HG03139 (cell line): ENCODE results near the gene CDC27.
A peak's percentile ranks its signal among the peaks of the same experiment; 100 is the strongest.
"Not testable (repeated sequence)": the region's sequence is repeated elsewhere in the genome, so short reads cannot be mapped to it uniquely, and the experiment has no call there.

ENCODE experiments used
- ATAC-seq: cut with Tn5 transposase; IDR thresholded peaks from one replicate; pipeline ENCODE4 v1.9.1; 2021; ENCODE audit not compliant: unreplicated experiment

The CDC27 gene

DNA sequence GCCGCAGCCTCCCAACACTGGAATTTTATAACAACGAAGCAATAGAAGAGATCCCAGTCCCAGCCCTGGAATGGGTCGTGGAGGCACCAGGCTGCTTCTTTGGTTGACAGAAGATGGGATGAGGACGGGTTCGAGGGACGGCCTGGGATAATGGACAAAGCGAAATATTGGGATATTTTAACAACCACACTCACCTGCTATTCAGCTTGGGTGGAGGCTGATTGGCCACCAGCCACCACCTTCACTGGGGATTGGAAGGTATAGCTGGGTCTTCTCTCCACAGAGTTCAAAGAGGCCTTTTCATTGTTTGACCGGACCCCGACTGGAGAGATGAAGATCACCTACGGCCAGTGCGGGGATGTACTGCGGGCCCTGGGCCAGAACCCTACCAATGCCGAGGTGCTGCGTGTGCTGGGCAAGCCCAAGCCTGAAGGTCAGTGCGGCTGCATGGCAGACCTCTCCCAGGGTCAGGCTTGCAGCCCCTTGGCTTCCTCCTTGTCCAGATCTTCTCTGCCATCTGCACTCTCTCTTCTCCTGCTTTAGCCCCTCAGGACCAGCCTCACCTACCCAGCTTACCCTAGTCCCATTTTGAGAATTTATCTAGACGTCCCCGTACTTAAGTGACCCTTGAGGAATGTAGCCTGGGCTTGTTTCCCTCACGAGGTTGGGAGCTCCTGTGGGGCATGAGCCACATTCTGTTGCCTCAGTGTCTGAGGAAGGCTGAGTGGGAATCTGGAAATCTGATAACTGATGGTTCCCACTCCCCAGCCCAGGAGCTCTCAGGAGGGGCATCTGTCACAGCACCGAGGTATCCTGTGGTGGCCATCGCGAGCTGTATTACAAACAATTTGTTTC, 30.8 kb upstream of the CDC27 start:
- ATAC-seq: no peak

DNA sequence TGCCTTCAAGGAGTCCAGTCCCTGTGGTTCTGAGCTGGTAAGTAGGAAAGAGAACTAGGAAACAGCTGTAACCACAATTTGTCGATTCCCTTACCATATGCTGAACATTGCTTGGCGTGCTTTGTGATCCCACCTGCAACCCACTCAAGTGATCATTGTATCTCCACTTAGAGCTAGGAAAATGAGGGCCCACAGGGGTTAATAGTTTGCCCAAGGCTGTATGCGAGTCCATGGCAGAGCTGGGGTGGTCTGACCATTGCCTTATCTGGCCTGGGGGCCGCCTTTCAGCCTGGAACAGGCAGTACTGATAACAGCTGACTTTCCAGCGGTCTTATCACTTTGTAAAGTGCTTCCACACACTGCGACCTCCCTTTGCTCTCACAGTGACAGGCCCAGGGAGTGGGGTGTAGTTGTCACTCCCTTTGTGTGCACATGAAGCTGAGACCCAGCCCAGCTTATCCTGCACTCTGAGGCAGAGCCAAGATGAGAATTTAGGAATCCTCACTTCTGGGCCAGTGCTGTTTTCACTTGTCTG, 29.9 kb upstream of the CDC27 start:
- no peak for ATAC-seq

DNA sequence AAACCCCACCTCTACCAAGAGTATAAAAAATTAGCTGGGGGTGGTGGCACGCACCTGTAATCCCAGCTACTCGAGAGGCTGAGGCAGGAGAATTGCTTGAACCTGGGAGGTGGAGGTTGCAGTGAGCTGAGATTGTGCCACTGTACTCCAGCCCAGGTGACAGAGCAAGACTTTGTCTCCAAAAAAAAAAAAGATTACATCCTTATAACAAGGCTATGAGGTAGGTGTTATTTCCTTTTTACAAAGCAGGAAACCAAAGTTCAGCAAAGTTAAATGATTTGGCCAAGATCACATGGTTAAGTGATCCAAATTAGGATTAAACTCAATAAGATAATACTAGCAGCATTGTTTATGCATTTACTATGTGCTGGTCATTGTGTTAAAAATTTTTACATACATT, 28.2 kb upstream of the CDC27 start:
- ATAC-seq: not testable (repeated sequence)

DNA sequence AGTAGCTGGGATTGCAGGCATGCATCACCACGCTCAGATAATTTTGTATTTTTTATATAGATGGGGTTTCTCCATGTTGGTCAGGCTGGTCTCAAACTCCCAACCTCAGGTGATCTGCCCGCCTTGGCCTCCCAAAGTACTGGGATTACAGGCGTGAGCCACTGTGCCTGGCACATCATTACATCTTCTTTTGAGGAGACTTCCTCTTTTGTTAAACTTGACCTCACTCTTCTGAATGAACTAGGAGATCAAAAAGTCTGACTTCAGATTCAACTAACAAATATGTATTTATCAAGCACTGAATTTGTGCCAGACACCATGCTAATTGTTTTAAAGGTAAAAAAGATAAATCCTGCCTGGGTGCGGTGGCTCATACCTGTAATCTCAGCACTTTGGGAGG, 27.7 kb upstream of the CDC27 start:
- ATAC-seq: not testable (repeated sequence)

DNA sequence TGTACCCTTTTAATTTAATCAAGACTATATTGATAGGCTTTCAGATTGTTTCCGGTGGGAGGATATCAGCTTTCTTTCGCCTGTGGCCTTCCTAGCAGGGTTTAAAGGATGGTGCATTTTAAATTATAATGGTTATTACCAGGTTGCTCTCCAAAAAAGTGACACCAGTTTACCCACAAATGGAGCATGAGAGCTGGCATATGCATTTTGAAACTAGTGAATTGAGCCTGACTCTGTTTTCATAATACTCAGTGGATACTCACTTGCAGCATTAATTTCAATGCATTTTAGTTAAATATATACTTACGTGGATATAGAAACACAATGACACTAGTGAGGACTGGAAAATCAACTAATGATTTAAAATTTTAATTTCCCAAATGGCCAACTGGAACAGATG, 25.8 kb upstream of the CDC27 start:
- ATAC-seq: no peak

DNA sequence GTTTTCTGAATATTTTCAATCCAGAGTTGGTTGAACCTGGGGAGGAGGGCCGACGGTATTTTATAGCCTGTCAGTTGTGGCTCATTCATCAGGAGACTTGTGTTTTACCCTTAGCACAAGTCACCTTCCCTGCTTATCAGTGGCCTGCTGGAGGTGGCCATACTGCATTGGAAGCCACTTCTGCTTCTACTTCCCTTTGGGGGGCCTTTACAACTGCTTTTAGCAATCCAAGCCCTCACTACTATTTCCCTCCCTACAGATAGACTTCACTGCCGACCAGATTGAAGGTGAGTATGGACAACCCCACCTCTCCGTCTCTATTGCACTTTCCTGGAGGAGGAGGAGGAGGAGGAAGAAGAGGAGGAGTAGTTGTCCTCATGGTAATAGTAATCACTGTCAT, 24.4 kb upstream of the CDC27 start:
- no peak for ATAC-seq

DNA sequence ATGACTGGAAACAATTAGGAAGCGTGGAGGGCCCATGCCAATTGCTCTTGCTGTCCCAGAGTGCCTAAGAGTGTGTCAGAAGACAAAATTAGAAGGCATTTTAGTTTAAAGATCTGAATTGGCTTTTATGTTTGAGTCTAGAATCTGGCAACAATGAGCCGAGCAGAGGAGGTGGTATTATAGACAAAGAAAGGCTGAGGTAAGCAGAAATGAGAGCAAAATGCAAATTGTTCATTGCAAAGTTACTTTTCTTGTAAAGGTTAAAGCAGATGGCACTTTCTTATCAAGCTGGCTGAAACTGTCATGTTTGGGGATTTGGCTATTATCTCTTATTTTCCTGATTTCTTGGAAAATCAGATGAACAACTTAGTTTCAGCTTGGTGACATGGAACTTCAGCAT, 23.4 kb upstream of the CDC27 start:
- ATAC-seq: no peak

DNA sequence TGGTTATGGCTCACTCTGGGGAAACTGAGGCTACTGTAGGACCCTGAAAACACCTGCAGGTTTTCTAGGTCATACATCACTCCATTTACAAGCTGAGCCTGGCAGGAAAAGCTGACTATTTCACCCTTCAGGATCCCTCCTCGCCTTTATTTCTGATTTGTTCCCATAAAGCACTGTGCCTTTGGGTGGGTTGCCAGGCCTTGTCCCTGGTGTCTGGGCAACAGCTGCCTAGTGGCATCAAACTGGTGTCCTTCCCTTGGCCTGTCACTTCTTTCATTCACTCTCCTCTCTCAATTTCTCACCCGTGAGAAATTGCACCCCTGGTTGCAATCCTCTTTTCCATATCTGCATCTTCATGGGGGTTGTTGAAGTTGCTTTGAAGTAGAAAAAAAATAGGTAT, 21.7 kb upstream of the CDC27 start:
- ATAC-seq: no peak

DNA sequence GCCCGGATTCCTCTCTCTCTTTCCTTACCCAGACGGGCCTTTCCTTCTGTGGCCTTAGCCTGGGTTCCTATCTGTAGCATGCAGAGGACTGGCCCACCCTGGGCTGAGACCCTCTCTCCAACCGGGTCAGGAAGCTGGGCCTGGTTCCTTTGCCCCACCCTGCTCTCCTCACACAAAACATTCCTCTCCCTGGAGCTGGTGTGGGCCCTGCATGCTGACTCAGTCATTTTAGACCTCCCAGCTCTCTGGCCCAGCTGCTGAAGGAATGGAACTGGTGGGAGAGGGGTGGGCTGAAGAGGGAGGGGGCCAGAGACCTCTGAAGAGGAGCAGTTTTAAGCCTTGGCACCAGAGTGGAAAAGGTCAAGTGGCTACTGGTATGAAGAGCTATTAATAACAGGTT, 21.0 kb upstream of the CDC27 start:
- no peak for ATAC-seq

DNA sequence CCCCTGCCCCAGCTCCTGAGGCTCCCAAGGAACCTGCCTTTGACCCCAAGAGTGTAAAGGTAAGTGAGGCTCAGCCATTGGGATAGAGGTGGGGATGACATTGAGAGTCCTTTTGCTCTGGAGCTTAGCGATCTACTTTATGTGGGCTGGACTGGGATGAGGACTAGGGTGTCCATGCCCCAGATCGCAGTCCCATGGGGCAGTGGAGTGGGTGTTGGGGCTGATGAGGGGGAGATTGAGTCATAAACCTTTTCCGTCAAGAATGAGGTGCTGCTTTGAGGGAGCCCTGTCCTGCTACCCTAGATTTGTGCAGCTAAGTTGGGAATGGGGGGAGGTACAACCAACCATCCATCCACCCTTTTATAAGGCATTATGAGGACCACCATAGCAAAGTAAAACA, 20.4 kb upstream of the CDC27 start:
- no peak for ATAC-seq

DNA sequence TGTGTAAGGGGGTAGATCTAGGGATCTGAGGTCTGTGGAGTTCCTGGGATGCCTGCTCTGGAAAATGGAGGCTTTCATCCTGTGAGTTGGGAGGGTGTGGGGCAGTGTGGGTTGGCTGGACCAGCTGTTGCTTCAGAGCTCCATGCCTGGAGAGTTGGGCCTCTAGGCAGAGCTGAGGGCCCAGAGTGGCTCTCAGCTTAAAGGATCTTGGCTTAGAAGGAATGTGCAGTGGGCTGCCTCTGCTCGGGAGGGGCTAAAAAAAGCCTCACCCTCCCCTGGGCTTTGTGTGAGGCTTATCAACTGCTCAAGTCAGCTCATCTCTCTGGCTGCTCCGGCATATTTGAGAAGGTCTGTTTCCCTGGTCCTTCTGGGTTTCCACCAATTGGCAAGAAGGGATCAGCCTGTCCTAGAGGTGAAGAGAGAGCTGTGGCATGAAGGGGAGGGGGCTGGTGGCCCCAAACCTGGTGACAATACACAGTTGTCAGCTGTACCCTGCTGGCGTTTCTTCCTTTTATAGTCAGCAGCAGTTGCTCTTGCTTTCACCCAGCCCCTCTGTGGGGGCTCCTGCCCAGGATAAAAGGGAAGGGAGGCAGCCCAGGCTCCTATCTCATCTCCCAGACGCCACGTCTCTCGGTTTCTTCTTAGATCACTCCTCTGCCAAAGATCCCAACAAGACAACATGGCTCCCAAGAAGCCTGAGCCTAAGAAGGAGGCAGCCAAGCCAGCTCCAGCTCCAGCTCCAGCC, 19.8 kb upstream of the CDC27 start, which contains the start of gene MYL4:
MYL4 (plus strand) TSS at position 605 of the 745 bp plus-strand sequence; CDS start at position 680, 75 bp downstream.
- ATAC-seq: no peak

DNA sequence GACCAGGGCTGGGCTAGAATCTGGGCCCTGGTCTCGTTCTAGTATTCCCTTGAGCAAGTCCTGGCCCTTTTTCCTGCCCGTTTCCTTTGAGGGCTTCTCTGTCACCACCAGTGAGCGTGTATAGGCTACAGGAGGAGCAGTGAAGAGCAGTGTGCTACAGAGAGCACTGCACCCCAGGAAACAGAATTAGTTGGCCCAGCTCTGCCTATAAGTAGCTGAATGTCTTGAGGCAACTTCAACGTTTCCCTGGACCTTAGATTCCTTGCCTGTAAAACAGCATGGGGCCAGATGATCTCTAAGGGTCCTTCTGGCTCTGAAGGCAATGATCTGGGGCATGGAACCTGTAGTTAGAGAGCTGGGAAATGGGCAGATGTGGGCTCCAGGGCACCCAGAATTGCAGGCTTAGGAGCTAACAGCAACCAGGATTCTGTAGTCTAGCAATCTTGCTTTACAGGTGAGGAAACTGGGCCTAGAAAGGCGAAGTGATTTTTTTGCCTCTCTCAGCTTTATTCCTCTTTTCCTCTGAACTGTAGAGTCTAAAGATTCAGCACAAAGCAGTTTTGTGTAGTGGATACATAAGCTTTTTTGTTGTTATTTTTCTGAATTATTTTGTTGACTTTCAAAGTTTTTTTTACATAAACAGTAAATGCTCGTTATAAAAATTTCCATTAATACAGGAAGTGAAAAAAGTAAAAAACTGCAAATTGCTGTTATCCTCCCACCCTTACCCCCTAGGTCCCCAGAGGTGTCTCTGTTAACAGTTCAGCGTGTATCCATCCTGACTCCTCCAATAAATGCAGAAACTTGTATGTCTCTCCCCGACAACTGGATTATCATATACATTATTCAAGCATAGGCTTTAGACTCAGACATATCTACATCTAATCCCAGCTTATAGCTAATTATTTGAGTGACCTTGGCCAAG, 18.3 kb upstream of the CDC27 start:
- no peak for ATAC-seq

DNA sequence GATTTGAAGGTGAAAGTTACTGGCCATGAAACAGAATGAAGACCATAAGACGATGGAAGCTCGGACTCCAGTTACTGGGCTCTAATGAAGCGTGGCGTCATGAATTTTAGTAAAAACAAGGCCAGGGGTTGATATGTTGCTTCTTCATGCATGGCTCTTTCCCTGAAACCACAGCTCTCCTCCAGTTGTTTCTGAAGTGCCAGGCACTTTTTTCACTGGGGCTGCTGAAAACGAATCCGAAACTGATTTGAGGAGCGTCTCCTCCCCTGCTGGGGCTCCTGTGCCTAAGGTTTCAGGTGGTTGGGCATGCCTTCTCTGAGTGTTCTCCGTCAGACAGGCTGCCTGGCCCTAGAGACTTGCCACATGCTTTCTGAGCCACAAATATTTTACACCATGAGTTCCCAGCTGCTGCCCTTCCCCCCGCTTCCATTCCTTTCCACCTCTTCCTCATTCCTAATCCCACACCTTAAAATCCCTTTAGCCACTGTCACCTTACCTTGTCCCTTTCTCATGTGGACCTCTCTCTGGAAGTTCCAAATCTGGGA, 16.4 kb upstream of the CDC27 start:
- peak; percentile 49 for ATAC-seq

DNA sequence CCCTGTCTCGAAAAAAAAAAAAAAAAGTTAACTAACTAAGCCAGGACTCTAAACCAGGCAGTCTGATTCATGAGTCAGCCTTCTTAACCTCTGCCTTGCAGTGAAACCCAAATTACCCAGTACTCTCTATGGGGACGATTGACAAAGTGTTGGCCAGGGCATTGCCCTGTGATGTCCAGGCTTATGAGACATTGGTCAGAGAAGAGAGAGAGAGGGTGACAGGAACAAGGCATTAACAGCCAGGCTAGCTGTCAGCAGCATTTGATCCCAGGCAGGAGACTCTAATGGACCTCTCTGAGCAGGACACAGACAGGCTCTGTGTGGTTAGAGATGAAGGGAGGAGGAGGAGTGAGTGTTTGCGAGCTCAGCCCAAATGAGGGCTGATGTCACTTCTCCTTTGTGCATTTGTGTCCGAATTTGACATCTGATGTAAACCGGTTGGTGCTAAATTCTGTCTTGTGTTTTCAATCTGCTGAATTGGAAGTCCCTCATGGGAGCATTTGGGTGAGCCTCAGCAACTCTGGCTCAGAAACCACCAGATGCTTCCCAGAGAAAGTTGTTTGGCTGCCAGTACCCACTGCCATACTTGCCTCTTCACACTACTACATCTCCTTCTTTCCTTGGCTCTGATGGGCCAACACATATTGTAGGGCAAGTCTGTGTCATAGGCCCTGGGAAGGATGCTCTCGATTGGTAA, 15.8 kb upstream of the CDC27 start:
- peak; percentile 46 for ATAC-seq

DNA sequence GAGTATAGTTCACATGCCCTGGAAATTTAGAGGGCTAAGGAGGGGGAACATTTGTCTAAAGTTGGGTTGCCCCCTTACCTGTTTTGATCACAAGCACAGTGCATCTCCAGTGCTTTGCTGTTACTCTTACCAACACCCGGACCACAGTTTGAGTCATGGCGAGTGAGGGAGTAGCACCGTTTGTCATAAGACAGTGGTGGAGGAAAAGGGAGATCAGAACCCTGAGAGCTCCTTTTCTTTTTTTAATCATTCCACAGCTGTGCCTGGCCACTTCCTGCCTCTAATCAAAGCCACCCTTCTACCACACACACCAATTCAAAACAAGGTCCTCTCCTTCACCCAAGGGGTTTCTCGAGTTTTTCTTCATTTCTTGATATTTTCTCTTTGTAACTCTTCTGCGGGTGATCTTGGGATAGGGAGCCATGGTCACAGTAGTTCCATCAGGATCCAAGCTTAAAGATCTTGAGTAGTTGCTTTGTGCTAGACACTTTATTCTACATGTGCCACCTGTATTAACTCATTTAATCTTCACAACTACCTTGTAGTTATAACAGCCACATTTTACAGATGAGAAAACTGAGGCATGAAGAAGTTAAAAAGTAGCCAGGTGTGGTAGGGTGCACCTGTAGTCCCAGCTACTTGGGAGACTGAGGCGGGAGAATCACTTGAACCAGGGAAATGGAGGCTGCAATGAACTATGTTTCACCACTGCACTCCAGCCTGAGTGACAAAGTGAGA, 15.1 kb upstream of the CDC27 start:
- ATAC-seq: no peak

DNA sequence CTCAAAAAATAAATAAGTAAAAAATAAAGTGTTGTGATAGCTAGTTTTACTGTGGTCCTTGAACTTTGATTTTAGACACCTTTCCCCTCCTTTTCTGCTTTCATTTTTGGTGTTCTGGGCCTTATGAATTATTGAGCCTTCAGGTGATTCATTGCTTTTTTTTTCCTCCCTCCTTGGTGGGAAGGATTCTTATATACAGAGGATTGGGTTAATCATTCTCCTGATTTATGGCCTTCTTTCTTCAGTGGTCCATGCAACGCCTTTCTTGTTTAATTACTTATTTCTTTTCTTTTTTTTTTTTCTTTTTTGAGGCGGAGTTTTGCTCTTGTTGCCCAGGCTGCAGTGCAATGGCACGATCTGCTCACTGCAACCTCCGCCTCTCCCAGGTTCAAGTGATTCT, 12.1 kb upstream of the CDC27 start:
- ATAC-seq: no peak

DNA sequence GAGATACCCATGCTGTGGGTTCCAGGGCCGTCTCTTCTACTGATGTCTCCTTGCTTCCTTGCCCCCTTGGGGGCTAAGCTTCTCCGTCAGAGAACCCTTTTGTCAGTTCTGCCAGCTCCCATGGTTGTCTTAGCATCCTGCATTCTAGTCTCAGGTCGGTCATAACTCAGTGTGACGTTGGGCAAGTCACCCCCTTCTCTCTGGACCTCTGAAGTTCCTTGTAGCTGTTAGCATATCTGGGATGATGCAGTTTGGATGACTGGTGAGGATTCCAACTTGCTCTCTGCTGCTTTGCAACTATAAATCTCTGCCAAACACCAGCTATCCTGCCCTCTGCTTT, 11.2 kb upstream of the CDC27 start:
- no peak for ATAC-seq

DNA sequence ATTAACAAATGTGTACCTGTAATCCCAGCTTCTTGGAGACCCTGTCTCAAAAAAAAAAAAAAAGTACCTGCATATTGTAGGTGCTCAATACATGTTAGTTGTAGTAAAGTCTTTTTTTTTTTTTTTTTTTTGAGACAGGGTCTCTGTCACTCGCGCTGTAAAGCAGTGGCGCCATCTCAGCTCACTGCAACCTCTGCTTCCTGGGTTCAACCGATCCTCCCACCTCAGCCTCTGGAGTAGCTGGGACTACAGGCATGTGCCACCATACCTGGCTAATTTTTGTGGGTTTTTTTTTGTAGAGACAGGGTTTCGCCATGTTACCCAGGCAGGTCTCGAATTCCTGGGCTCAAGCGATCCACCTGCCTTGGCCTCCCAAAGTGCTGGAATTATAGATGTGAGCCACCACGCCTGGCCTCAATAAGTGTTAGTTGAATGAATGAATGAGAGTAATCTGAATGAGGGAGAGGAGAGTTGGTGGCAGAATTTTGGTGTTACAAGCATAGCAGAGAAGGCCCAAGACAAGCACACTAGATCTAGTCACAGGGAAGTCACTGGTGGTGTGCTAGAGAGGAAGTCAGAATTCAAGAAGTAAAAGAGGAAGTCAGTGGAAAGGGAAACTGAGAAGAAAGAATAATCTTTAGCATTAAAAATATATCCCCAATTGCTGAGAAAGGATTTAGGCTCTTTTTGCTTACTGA, 10.7 kb upstream of the CDC27 start:
- no peak for ATAC-seq

DNA sequence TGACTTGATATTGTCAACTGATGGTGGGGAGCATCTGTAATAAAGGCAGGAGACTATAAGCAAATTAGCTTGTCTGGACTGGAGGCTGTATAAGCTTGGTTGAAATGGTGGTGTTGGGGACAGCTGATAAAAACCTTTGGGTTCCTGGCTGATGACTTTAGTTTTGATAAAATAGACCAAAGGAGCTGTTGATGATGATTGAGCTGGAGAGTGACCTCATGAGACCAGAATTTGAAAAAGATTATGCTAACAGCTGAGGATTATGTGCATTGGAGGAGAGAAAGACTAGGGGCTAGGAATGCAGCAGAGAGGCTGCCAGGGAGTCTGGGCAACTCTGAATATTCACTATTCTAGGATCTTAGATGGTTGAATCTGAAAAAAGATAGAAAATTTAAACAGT, 8.7 kb upstream of the CDC27 start:
- ATAC-seq: no peak
